Vagina (tissue), 2 donors: ENCODE measurements around the gene IFT27.

Source experiments
- CTCF ChIP-seq, 3 experiments: fragments of 450-650 bp in 2 of 3; fragments of 200-600 bp in 1 of 3; sonication (generic) in 1 of 3; IDR thresholded peaks; one replicate each; pipeline ENCODE4 v1.5.1; 2017 to 2019; ENCODE audit warnings: antibody characterized with exemption in 3 of 3, mild to moderate bottlenecking in 2 of 3, moderate library complexity in 2 of 3
- POLR2A ChIP-seq, 2 donors: fragments of 450-650 bp; IDR thresholded peaks; one replicate each; pipeline ENCODE4 v1.6.1; 2017; ENCODE audit warnings: antibody characterized with exemption in 2 of 2, mild to moderate bottlenecking in 2 of 2, moderate library complexity in 2 of 2

GRCh38 chr22:36744413-36744765 lies 31.5 kb downstream of the IFT27 start:
- TF ChIP-seq CTCF (IDR thresholded peaks at IDR 0.05) (no peak), POLR2A (IDR thresholded peaks at IDR 0.05) (no peak)
